Spleen (tissue), 11 donors: ENCODE data around the gene PLCB1. TPM values are rescaled to one million over a fixed set of nuclear protein-coding genes. Genes with fewer than 3 reads are reported as not detected.

ENCODE experiments used
- DNase-seq: peaks from one replicate; pipeline ENCODE4 v3.0.0-alpha.2; 2020
- H3K27ac ChIP-seq, 8 donors: fragments of 200-600 bp; sonication (generic) in 7 of 8; 1 replicate in 4 of 8; 2 replicates in 4 of 8; pipeline versions ENCODE4 v1.5.0 to v1.8.0; 2016 to 2021; ENCODE audit warnings: inconsistent platforms in 4 of 8, mild to moderate bottlenecking in 4 of 8, moderate library complexity in 1 of 8
- H3K27me3 ChIP-seq, 7 donors: fragments of 200-600 bp; sonication (generic) in 6 of 7; replicated peaks in 1 of 7; 1 replicate in 4 of 7; 2 replicates in 3 of 7; pipeline versions ENCODE4 v1.5.0 to v1.8.0; 2016 to 2021; ENCODE audit warnings: inconsistent platforms in 3 of 7, mild to moderate bottlenecking in 1 of 7
- H3K36me3 ChIP-seq, 6 donors: fragments of 200-600 bp; sonication (generic) in 5 of 6; 1 replicate in 4 of 6; 2 replicates in 2 of 6; pipeline versions ENCODE4 v1.5.0 to v1.8.0; 2016 to 2021; ENCODE audit warnings: inconsistent platforms in 2 of 6
- H3K4me1 ChIP-seq, 6 donors: fragments of 200-600 bp; sonication (generic) in 5 of 6; 1 replicate in 3 of 6; 2 replicates in 3 of 6; pipeline versions ENCODE4 v1.5.0 to v1.8.0; 2016 to 2021; ENCODE audit warnings: inconsistent platforms in 3 of 6
- H3K4me3 ChIP-seq, 8 donors: fragments of 200-600 bp; sonication (generic) in 7 of 8; 1 replicate in 4 of 8; 2 replicates in 4 of 8; pipeline versions ENCODE4 v1.5.0 to v1.8.0; 2016 to 2021; ENCODE audit warnings: inconsistent platforms in 4 of 8, mild to moderate bottlenecking in 4 of 8, moderate library complexity in 2 of 8
- H3K9me3 ChIP-seq, 8 donors: fragments of 200-600 bp; sonication (generic) in 7 of 8; 1 replicate in 4 of 8; 2 replicates in 4 of 8; pipeline versions ENCODE4 v1.5.0 to v1.8.0; 2016 to 2021; ENCODE audit warnings: inconsistent platforms in 4 of 8
- CTCF ChIP-seq, 11 experiments: fragments of 200-600 bp in 7 of 11; fragments of 450-650 bp in 4 of 11; sonication (generic) in 4 of 11; IDR thresholded peaks in 8 of 11; conservative IDR thresholded peaks in 3 of 11; 1 replicate in 7 of 11; 2 replicates in 4 of 11; pipeline versions ENCODE4 v1.4.0 to v1.8.0; 2016 to 2021; ENCODE audit warnings: antibody characterized with exemption in 11 of 11, inconsistent platforms in 4 of 11, mild to moderate bottlenecking in 1 of 11
- POLR2A ChIP-seq, 3 donors: fragments of 450-650 bp; IDR thresholded peaks; one replicate each; pipeline ENCODE4 v1.5.1; 2017; ENCODE audit warnings: antibody characterized with exemption in 3 of 3, mild to moderate bottlenecking in 1 of 3
- POLR2AphosphoS5 ChIP-seq, 3 donors: sonication (generic); formaldehyde crosslinking; IDR thresholded peaks; one replicate each; pipeline ENCODE4 v1.5.1; 2017; ENCODE audit warnings: antibody characterized with exemption in 3 of 3
- WGBS, 5 donors: extraction: QIAGEN DNeasy Blood & Tissue Kit in 3 of 5; methylation state at CpG; one replicate each; pipeline versions ENCODE4 v1.1.5 to v1.1.7; 2013 to 2018; 5-methylcytosine and 5-hydroxymethylcytosine counted together
- intact Hi-C: fragments of 100-400 bp; cut with DNase I; formaldehyde crosslinking; loops from one replicate; pipeline ENCODE4 v1.15.0; 2023; ENCODE audit warnings: low total_unique reads
- polyA plus RNA-seq, 3 donors: library from polyadenylated mRNA; stranded (reverse); fragments of 200-250 nt; gene quantifications; one replicate each; pipeline ENCODE4 v1.2.1, GENCODE V29; 2013
- total RNA-seq, 7 donors: library from RNA; depleted of rRNA in 3 of 7; stranded (reverse); fragments of >200 nt in 3 of 7; fragmentation: NEBNext Ultra II Directional in 4 of 7; extraction: Animal tissue kit (Norgen Biotek cat#: 25700) in 4 of 7; gene quantifications; one replicate each; pipeline versions ENCODE4 v1.1.0 to v1.2.1, GENCODE V29; 2016 to 2021
- donor health status: healthy with polysubstance abuse.
- donor health status: DM: no; HTN: no; CAD: no; lungs with moderate emphysema.
- donor health status: DM: no; HTN: no; CAD: no.
- donor health status: Bipolar disorder and iron deficiency.
- donor health status: healthy.
- donor health status: DM: no; HTN: no; CAD: no.
- donor health status: DM: yes; HTN: yes; CAD: no.

PLCB1 gene
- total and polyA plus RNA-seq, 10 donors = 1.0 to 33.7 (median 16.2) TPM

GRCh38 chr20:8862092-8862491 is 730.0 kb downstream of the PLCB1 start:
- no peaks in the 10 kb centered on the region for H3K4me1 ChIP-seq
- H3K9me3 ChIP-seq = no peaks in the 10 kb centered on the region
- 93 to 99% (median 95%) methylated on average over 4 of the region's 4 CpGs for WGBS, 5 donors
- no peak overlapping the region for H3K27ac ChIP-seq
- intact Hi-C loops = no loop called here
- H3K27me3 ChIP-seq = no peaks in the 10 kb centered on the region
- DNase-seq = no peak
- H3K4me3 ChIP-seq = no peak overlapping the region
- no peak for TF ChIP-seq CTCF (IDR thresholded peaks at IDR 0.05 in 8 of 11, conservative IDR thresholded peaks at IDR 0.05 in 3 of 11)
- TF ChIP-seq POLR2A (IDR thresholded peaks at IDR 0.05) = no peak
- H3K36me3 ChIP-seq = no peaks in the 10 kb centered on the region

- intact Hi-C loops = no loop called here
- Histone ChIP-seq H3K27ac (no peak overlapping the region), H3K27me3 (no peaks in the 10 kb centered on the region), H3K4me1 (no peaks in the 10 kb centered on the region), H3K4me3 (no peak overlapping the region), H3K36me3 (no peaks in the 10 kb centered on the region), H3K9me3 (no peaks in the 10 kb centered on the region)
- no peak for DNase-seq
- 84 to 95% (median 95%) methylated on average over 3 of the region's 3 CpGs for WGBS, 5 donors
- TF ChIP-seq POLR2AphosphoS5 (IDR thresholded peaks at IDR 0.05) (no peak), CTCF (IDR thresholded peaks at IDR 0.05 in 8 of 11, conservative IDR thresholded peaks at IDR 0.05 in 3 of 11) (no peak), POLR2A (IDR thresholded peaks at IDR 0.05) (no peak)
Observed at GRCh38 chr20:8865636-8866035, 733.6 kb downstream of the PLCB1 start.

- no peak for TF ChIP-seq POLR2A (IDR thresholded peaks at IDR 0.05)
- no peak for TF ChIP-seq CTCF (IDR thresholded peaks at IDR 0.05 in 8 of 11, conservative IDR thresholded peaks at IDR 0.05 in 3 of 11)
- intact Hi-C loops = no loop called here
- no peak for DNase-seq
Observed at GRCh38 chr20:8867038-8867740, 735.1 kb downstream of the PLCB1 start.

GRCh38 chr20:8870652-8871051 is 738.6 kb downstream of the PLCB1 start:
- Histone ChIP-seq H3K36me3 (no peaks in the 10 kb centered on the region), H3K4me1 (no peaks in the 10 kb centered on the region), H3K27me3 (no peaks in the 10 kb centered on the region), H3K4me3 (no peak overlapping the region), H3K9me3 (no peaks in the 10 kb centered on the region), H3K27ac (no peak overlapping the region)
- intact Hi-C loops = no loop called here
- no peak for DNase-seq
- TF ChIP-seq POLR2AphosphoS5 (IDR thresholded peaks at IDR 0.05) (no peak), POLR2A (IDR thresholded peaks at IDR 0.05) (no peak), CTCF (IDR thresholded peaks at IDR 0.05 in 8 of 11, conservative IDR thresholded peaks at IDR 0.05 in 3 of 11) (no peak)
- 62 to 93% (median 73%) methylated on average over 1 of the region's 1 CpG for WGBS, 5 donors

More at GRCh38 chr20:8867038-8867740, 735.1 kb downstream of the PLCB1 start:
- Histone ChIP-seq H3K27ac (no peak overlapping the region), H3K36me3 (no peaks in the 10 kb centered on the region), H3K27me3 (no peaks in the 10 kb centered on the region), H3K4me3 (no peak overlapping the region), H3K4me1 (no peaks in the 10 kb centered on the region), H3K9me3 (no peaks in the 10 kb centered on the region)
- 89 to 93% (median 89%) methylated on average over 7 of the region's 7 CpGs for WGBS, 5 donors
